Measurements from ENCODE around the gene GSTM3.
"Not testable (repeated sequence)": the region's sequence is repeated elsewhere in the genome, so short reads cannot be mapped to it uniquely, and the experiment has no call there.

GSTM3 gene

GRCh38 chr1:109768820-109769219 lies 28.0 kb upstream of the GSTM3 start:
- Mint-ChIP-seq H3K27ac (no peak overlapping the region), H3K9me3 (ENCODE audit: low read depth) (no peaks in the 10 kb centered on the region), H3K4me1 (ENCODE audit: low read depth) (no peaks in the 10 kb centered on the region), H3K36me3 (no peaks in the 10 kb centered on the region), H3K27me3 (no peaks in the 10 kb centered on the region), H3K4me3 (no peak overlapping the region)

DNA sequence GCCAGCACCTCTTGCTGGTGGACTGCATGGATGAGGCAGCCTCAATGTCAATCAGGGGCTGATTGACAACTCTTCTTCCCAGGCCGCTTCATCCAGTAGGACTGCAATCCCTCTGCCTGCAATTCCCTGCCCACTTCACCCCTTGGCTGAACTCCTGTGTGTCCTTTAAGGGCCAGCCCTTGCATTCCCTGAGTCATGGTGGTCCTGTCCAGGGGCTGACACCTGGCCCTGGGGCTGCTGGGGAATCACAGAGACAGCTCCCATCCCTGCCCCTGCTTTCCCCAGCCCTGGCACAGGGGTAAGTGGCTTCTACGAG lies 27.5 kb upstream of the GSTM3 start:
- H3K36me3 Mint-ChIP-seq: no peaks in the 10 kb centered on the region
- H3K27me3 Mint-ChIP-seq: no peaks in the 10 kb centered on the region
- H3K9me3 Mint-ChIP-seq (ENCODE audit: low read depth): no peaks in the 10 kb centered on the region
- H3K27ac Mint-ChIP-seq: no peak overlapping the region
- no peaks in the 10 kb centered on the region for H3K4me1 Mint-ChIP-seq (ENCODE audit: low read depth)
- no peak overlapping the region for H3K4me3 Mint-ChIP-seq

DNA sequence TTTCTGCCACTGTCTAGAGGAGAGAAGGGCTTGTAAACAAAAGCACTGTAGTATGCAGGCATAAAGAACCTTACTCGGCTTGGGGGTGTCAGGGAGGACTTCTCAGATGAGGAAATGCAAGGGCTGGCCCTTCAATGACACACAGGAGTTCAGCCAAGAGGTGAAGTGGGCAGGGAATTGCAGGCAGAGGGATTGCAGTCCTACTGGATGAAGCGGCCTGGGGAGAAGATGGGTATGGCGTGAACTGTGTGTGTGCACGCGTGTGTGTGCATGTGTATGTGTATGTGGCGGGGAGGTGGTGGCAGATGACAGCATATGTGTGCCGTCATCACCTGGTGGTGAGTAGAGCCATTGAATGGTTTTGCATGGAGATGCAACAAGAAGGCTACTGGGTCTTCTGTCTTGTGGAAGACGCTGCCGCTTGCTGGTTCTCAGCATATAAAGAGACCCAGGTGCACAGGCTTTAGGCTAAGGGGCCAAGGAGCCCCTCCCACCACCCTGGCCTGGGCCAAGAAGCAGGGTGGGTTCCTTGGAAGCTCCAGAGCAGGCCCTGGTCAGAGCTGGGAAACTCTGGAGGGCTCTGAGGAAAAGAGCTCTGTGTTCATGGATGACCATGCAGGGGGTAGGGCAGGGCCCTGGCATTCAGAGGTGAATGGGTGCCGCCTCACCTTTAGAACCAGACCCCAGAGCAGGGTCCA lies 26.9 kb upstream of the GSTM3 start:
- no peaks in the 10 kb centered on the region for H3K4me1 Mint-ChIP-seq (ENCODE audit: low read depth)
- H3K36me3 Mint-ChIP-seq: no peaks in the 10 kb centered on the region
- no peak overlapping the region for H3K4me3 Mint-ChIP-seq
- H3K27me3 Mint-ChIP-seq: no peaks in the 10 kb centered on the region
- H3K9me3 Mint-ChIP-seq (ENCODE audit: low read depth): no peaks in the 10 kb centered on the region
- no peak overlapping the region for H3K27ac Mint-ChIP-seq

DNA sequence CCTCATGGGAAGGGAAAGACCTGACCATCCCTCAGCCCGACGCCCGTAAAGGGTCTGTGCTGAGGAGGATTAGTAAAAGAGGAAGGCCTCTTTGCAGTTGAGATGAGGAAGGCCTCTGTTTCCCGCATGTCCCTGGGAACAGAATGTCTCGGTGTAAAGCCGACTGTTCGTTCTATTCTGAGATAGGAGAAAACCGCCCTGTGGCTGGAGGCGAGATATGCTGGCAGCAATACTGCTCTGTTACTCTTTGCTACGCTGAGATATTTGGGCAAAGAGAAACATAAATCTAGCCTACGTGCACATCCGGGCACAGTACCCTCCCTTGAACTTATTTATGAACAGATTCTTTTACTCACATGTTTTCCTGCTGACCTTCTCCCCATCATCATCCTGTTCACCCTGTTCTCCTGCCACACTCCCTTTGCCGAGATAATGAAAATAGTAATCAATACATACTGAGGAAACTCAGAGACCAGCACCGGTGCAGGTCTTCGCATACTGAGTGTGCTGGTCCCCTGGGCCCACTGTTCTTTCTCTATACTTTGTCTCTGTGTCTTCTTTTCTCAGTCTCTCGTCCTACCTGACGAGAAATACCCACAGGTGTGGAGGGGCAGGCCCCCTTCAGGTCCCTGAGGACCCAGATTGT lies 26.3 kb upstream of the GSTM3 start:
- H3K4me3 Mint-ChIP-seq; H3K4me1 Mint-ChIP-seq (ENCODE audit: low read depth); H3K9me3 Mint-ChIP-seq (ENCODE audit: low read depth): not testable (repeated sequence)

DNA sequence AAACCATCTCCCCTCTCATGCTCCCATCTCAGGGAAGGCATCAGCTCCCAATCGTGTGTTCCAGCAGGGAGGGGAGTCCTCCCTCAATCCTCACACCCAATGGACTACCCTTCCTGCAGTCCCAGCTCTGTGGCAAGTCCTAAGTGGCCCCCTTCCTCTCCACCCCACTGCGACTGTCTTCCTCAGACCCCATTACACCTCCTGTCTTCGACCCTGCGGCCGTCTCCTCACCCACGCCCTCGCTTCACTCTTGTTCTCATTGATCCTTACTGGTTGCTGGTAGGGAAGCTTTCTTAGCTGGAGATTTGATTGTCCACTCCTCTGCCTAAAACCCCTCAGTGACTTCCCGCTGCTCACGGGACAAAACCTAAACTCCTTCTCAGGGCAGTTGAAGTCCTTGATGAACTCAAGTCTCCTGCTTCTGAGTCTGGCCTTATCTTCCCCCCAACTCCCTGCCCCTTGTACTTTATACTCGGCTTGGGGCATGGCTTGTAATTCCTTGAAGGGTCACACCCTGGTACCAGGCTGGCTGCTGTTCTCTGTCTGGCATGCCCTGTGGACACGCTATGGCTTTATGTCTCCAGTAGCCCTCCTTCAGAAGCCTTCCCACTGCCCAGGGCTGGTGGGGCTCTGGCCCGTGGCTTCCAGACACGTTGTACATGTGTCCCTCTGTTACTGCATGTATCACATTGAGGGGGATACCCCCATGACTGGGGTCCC lies 25.2 kb upstream of the GSTM3 start:
- no peaks in the 10 kb centered on the region for H3K9me3 Mint-ChIP-seq (ENCODE audit: low read depth)

More for the DNA sequence above, 26.3 kb upstream of the GSTM3 start:
- not testable (repeated sequence) for H3K27ac Mint-ChIP-seq, H3K36me3 Mint-ChIP-seq, H3K27me3 Mint-ChIP-seq

DNA sequence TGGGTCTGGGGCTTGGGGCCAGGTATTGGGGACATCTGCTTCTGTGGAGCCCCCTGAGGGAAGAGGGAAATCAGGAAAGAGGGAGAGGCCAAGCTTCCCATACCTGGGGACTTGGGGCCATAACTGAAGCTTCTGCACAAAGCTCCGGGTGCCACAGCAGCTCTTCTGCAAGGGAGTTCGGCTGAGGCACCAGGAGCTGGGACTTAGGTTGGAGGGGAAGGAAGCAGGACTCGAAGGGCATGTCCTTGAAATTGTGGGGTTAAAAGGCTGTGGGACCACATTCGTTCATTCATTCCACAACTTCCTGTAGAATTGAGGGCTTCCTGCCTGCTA lies 24.6 kb upstream of the GSTM3 start:
- Mint-ChIP-seq H3K9me3 (ENCODE audit: low read depth) (no peaks in the 10 kb centered on the region), H3K27me3 (no peaks in the 10 kb centered on the region), H3K27ac (no peak overlapping the region), H3K4me3 (no peak overlapping the region), H3K4me1 (ENCODE audit: low read depth) (no peaks in the 10 kb centered on the region), H3K36me3 (no peaks in the 10 kb centered on the region)

More for the DNA sequence above, 25.2 kb upstream of the GSTM3 start:
- no peaks in the 10 kb centered on the region for H3K36me3 Mint-ChIP-seq
- H3K27ac Mint-ChIP-seq: no peak overlapping the region
- no peak overlapping the region for H3K4me3 Mint-ChIP-seq
- H3K27me3 Mint-ChIP-seq: no peaks in the 10 kb centered on the region
- no peaks in the 10 kb centered on the region for H3K4me1 Mint-ChIP-seq (ENCODE audit: low read depth)

DNA sequence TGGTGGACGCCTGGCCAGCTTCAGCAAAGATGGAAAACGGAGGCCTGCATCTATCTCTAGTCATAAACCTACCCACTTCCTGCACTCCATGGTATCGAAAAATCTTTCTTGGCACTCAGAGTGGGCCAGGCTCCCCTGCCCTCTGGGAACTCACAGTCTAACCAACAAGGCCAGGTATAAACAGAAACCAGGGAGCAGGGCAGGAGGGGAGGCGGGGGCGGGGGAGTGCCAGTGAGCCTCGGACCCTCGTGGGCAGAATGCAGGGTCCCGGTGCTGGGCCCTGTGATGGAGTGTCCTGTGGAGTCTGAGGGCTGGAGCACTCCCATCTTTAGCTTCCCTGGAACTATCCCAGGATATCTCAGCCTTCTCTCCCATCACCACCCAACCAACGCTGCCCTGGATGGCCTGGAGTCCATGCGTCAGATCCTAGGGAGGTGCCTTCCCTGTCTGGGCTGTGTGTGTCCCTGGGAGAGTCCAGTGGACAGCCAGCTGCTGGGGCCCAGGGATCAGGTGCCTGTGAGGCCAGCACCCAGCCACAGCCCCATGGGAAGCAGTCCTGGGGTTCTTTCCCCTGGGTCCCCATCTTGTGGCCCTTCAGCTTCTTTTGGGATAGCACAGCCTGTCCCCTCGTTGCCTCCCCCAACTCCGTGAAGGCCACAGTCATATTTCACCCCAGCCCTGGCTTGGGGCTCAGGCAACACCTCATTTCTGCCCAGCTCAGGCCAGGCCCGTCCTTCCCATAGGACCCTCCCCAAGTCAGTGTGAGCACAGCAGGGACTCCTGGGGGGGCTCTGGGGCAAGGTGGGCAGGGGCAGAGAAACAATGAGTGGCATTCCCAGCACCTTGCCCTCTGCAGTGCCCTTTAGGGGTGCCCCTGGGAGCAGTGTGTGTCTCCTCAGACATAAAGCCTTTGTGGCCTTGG lies 24.0 kb upstream of the GSTM3 start:
- no peaks in the 10 kb centered on the region for H3K27me3 Mint-ChIP-seq
- no peaks in the 10 kb centered on the region for H3K9me3 Mint-ChIP-seq (ENCODE audit: low read depth)
- H3K36me3 Mint-ChIP-seq: no peaks in the 10 kb centered on the region
- H3K27ac Mint-ChIP-seq: no peak overlapping the region
- H3K4me1 Mint-ChIP-seq (ENCODE audit: low read depth): no peaks in the 10 kb centered on the region
- H3K4me3 Mint-ChIP-seq: no peak overlapping the region

DNA sequence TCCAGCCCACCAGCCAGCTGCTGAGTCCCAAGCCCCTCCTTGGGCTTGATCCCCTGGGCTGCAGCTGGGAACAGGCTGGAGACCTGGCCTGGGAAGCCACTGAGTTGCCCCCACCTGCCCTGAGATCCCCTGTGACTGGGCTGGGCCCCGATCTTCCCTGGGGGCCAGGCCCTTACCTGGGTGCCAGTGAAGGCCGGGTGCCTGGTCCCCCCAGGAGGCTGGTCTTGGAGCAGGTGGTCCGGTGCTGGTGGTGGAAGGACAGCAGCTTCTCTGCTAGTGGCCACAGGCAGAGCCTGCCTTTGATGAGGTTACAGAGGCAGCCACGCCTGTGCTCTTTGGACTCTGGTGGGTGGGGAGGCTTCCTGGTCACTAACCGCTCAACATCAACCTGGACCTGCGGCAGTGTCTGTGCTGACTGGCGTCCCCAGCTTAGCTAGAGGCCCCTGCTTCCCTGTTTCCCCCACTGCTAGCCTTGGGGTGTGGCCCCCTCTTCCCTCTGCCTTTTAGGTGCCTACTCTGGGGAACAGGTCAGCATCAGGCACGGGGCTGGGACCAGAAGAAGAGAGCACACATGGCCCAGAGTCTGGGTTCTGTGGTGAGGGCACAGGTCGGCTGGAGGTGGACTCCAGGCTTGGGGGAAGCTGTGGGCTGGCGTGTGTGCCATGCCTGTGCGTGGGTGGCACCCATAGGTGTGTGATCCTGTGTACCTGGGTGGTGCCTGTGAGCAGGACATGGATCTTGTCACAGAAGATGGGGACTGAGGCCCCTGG lies 23.0 kb upstream of the GSTM3 start, which contains the start of gene EPS8L3:
Gene EPS8L3 (minus strand): TSS at position 278 of the 770 bp plus-strand sequence. CDS start 2,174 bp downstream, outside the sequence.
- Mint-ChIP-seq H3K4me3 (no peak within 1 kb of the TSS), H3K9me3 (ENCODE audit: low read depth) (no peaks in the 10 kb centered on the region), H3K4me1 (ENCODE audit: low read depth) (no peaks in the 10 kb centered on the region), H3K27ac (no peak within 1 kb of the TSS), H3K36me3 (no peaks in the 10 kb centered on the region), H3K27me3 (no peaks in the 10 kb centered on the region)

DNA sequence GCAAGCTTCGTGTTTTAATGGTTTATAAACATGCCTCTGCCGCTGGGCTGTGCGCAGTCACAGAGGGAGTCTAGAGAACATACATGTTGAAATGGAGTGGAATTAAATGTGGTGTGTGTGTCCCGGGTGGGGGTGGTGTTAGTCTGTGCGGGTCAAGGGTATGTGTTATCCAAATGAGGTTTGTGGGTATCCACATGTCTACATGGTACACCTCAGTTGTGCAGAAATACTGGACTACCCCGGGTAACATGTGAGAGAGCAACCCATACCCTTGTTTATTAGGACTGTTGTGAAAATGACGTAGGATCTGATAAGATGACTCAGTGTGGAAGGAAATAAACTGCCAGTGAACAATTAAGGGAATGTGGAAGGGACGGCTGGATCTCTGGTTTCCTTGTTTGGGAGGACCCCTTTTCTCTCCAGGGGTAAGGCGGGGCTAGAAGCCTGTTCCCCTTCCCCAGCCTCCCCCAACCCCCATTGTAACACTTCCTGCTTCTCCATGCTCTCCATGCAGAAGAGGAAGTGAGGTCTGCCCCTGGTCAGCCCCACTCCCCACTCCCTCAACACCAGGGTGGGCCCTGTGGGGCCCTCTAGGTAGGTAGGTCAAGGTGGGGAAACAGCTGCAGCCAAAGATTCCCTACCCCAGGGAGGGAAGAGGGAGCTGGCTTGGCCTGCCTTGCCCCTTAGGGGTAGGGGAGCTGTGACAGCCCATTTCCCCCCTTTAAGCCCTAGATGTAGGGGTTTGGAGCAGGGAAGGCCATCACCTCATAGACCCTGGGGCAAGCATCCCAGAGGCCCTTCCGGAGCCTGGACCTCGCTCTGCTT lies 22.2 kb upstream of the GSTM3 start:
- Mint-ChIP-seq H3K27me3 (no peaks in the 10 kb centered on the region), H3K4me3 (no peak overlapping the region), H3K27ac (no peak overlapping the region), H3K4me1 (ENCODE audit: low read depth) (no peaks in the 10 kb centered on the region), H3K9me3 (ENCODE audit: low read depth) (no peaks in the 10 kb centered on the region), H3K36me3 (no peaks in the 10 kb centered on the region)

DNA sequence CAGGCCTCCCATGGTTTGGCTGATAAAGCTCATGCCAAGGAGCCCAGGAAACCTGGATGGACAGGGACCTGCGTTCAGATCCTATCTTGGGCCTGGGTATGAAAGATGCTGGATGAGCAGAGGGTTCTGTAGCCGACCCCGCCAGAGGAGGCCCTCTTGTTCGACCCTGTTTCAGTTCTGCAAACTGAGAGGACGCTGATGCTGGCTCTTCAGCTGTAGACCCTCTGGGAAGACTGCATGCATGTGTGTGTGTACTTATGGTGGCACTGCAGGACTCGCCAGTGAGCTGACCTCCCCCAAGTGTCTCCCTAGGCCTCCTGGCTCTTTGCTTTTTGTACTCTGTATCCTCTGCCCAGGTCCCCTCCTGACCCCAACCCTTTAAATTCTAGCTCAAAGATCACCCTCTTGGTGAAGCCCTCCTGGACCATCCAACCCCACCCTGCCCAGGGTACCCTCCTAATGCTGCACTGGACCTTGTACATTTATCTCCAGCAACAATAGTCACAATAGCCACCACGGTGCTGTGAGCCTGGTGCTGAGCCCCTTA lies 21.3 kb upstream of the GSTM3 start:
- Mint-ChIP-seq H3K36me3 (no peaks in the 10 kb centered on the region), H3K4me3 (no peak overlapping the region), H3K27ac (no peak overlapping the region), H3K4me1 (ENCODE audit: low read depth) (no peaks in the 10 kb centered on the region), H3K9me3 (ENCODE audit: low read depth) (no peaks in the 10 kb centered on the region), H3K27me3 (no peaks in the 10 kb centered on the region)

DNA sequence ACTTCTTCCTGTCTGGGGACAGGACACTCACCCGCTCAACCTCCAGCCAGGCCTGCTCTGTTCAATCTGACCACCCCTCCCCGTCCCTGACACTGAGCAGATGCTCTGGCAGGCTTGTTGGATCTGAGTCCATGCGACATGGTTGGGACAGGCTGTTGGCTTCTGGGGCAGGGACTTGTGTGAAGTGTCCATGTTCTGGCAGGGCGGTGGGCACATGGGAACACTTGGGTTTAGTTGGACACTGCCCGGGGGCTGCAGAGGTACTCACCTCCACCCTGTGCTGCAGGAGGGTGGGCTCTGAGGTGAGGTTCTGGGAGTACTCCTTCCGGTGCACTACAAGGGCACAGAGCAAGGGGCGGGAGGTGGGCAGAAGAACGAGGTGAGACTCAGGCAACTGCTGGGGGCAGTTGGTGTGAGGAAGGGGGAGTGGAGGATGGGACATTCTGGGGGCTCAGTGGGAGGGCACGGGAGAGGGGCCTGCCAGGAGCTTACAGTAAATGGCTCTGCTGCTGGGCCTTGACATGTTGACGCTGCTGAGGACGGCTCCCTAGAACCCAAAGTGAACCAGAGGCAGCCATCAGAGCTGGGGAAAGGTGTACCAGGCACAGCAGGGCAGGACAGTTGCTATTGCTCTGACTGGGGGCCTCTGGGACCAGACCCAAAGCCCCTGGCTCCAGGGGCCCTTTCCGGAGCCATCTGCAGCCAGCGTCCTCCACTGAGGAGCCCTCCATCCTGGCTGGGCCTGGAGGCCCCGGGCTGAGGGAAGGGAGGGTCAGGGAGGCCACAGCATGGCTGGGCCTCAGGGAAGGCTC lies 20.6 kb upstream of the GSTM3 start:
- H3K4me3 Mint-ChIP-seq: no peak overlapping the region
- no peaks in the 10 kb centered on the region for H3K27me3 Mint-ChIP-seq
- no peaks in the 10 kb centered on the region for H3K4me1 Mint-ChIP-seq (ENCODE audit: low read depth)
- no peak overlapping the region for H3K27ac Mint-ChIP-seq
- no peaks in the 10 kb centered on the region for H3K9me3 Mint-ChIP-seq (ENCODE audit: low read depth)
- H3K36me3 Mint-ChIP-seq: no peaks in the 10 kb centered on the region

GRCh38 chr1:109760581-109761226 lies 19.9 kb upstream of the GSTM3 start:
- H3K9me3 Mint-ChIP-seq (ENCODE audit: low read depth): no peaks in the 10 kb centered on the region
- no peaks in the 10 kb centered on the region for H3K4me1 Mint-ChIP-seq (ENCODE audit: low read depth)
- no peak overlapping the region for H3K27ac Mint-ChIP-seq
- H3K27me3 Mint-ChIP-seq: no peaks in the 10 kb centered on the region
- H3K36me3 Mint-ChIP-seq: no peaks in the 10 kb centered on the region
- H3K4me3 Mint-ChIP-seq: no peak overlapping the region
